ENCODE data around the gene RPP38. TPM values are rescaled to one million over a fixed set of nuclear protein-coding genes. Genes with fewer than 3 reads are reported as not detected.

RPP38 gene
- total and polyA plus RNA-seq, 10 of the 15 experiments (the other 5 are each of a cell fraction or from before 2014, with no cell fraction given), result 13.0 to 40.9 (median 27.2) TPM

- no peak for TF ChIP-seq SREBF2 (IDR thresholded peaks at IDR 0.05; ENCODE audit: low read length)
These were observed 39.2 kb downstream of the RPP38 start (continued) for GRCh38 chr10:15136129-15137035.

- 39% methylated on average over 4 of the region's 4 CpGs for WGBS (ENCODE audit: insufficient coverage, insufficient replicate concordance, low lambda C conversion rate, missing lambda C conversion rate)
- RAD21 ChIA-PET (ENCODE audit: unreplicated experiment), result no interaction called here
- no peak for FAIRE-seq
- POLR2A ChIA-PET, result interaction anchor here (0.8 to 0.9 kb wide), 2 partner anchors 9 to 14 kb away, joined by 4 to 5 read pairs; no protein-coding TSS in a partner anchor
- no peak for DNase-seq (ENCODE audit: low read depth, low spot score)
- Histone ChIP-seq H3K27ac (ENCODE audit: control insufficient read depth, insufficient read depth) (no peak overlapping the region), H3K9me3 (replicated peaks; ENCODE audit: control insufficient read depth, insufficient read depth, low read length) (no peaks in the 10 kb centered on the region), H3K9ac (ENCODE audit: control insufficient read depth, insufficient read depth, low read length) (no peak overlapping the region), H3K27me3 (replicated peaks in 1 of 2; ENCODE audit: control insufficient read depth in 2 of 2, insufficient read depth in 2 of 2, low read length in 1 of 2) (no peaks in the 10 kb centered on the region), H4K20me1 (ENCODE audit: control insufficient read depth, insufficient read depth) (no peaks in the 10 kb centered on the region), H3K36me3 (ENCODE audit: control insufficient read depth in 2 of 2, insufficient read depth in 2 of 2, low read length in 1 of 2) (peaks cover 2 to 3% of the 10 kb centered on the region in 2 experiments; a peak in 3 of 4 replicates), H3K4me3 (no peak overlapping the region), H3K79me2 (ENCODE audit: control insufficient read depth, insufficient read depth, low read length) (no peaks in the 10 kb centered on the region), H3K4me2 (ENCODE audit: control insufficient read depth, insufficient read depth) (no peak overlapping the region), H2AFZ (ENCODE audit: control insufficient read depth, low read depth, low read length) (no peak overlapping the region), H3K4me1 (ENCODE audit: control insufficient read depth, insufficient read depth, low read length) (peaks cover 13% of the 10 kb centered on the region)
- in situ Hi-C loops (cut with MboI) (no loop called here), intact Hi-C loops (cut with micrococcal nuclease; ENCODE audit: unreplicated experiment) (no loop called here)
- BruUV-seq (replicated peaks), result no TSS peak
- CTCF ChIA-PET, result no interaction called here
- ATAC-seq, result no peak
- SMC1A ChIA-PET (ENCODE audit: uncharacterized antibody, unreplicated experiment), result interaction anchor here (1.2 to 10.2 kb wide), 2 partner anchors 12 to 22 kb away, joined by 3 to 127 read pairs; no protein-coding TSS in a partner anchor
- TF ChIP-seq, protein P1, sequence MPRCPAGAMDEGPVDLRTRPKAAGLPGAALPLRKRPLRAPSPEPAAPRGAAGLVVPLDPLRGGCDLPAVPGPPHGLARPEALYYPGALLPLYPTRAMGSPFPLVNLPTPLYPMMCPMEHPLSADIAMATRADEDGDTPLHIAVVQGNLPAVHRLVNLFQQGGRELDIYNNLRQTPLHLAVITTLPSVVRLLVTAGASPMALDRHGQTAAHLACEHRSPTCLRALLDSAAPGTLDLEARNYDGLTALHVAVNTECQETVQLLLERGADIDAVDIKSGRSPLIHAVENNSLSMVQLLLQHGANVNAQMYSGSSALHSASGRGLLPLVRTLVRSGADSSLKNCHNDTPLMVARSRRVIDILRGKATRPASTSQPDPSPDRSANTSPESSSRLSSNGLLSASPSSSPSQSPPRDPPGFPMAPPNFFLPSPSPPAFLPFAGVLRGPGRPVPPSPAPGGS (IDR thresholded peaks at IDR 0.05; ENCODE audit: borderline replicate concordance, insufficient read depth, low read depth, low read length, poor library complexity, severe bottlenecking), result no peak
- TF ChIP-seq ATF2 (IDR thresholded peaks at IDR 0.05; ENCODE audit: low read length), result no peak
These were observed 39.8 kb downstream of the RPP38 start for GRCh38 chr10:15137036-15137359.
